ENCODE measurements around the gene ALDH1A3.

ALDH1A3 gene

DNA sequence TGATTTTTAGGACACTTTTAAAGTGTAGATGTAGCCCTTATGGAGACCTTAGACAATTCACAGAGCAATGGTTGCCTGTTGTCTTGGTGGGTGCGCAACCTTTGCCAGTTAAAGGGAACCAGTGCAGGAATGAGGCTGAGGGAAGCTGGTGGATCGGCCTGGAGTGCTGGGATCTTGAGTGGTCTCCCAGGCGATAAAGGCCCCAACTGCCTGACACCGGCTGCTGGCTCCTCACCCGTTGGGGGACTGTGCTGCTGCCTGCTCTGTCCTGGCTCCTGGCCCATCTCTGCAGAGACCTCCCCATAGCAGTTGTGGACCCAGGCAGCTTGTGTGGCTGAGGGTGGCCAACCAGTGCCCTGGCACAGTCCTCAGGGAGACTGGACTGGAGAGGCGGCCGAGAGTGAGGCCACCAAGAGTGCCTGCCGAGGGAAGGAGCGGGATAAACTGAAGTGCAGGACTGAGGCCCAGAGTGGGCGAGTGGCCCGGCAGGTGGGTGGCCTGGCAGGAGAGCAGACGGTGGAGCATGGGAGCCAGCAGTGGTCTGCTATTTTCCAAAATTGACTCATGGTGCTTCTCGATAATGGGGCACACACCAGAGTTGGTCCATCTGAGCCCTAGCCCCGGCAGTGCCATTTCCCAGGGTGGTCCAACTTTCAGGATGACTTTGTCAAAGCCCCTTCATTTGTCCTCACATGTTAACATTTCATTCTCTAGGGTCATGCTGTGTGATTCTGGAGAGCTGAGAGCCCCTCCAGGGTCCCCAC lies 2.1 kb downstream of the ALDH1A3 start:
- DNase-seq (ENCODE audit: low spot score): no peak

DNA sequence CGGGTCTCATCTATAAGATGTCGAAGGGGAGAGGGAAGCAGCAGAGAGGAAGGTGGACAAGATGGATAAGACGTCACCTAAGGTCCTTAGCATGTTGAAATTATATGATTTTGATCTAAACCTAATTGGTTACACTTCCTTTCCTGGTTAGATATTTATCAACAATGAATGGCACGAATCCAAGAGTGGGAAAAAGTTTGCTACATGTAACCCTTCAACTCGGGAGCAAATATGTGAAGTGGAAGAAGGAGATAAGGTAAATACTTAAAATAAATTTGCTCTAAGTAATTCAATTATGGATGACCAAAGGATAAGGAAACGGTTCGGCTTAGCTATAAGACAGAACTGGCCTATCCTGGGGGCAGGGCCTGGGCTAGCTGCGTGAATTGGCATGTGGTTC lies 5.5 kb downstream of the ALDH1A3 start:
- DNase-seq (ENCODE audit: low spot score): no peak

DNA sequence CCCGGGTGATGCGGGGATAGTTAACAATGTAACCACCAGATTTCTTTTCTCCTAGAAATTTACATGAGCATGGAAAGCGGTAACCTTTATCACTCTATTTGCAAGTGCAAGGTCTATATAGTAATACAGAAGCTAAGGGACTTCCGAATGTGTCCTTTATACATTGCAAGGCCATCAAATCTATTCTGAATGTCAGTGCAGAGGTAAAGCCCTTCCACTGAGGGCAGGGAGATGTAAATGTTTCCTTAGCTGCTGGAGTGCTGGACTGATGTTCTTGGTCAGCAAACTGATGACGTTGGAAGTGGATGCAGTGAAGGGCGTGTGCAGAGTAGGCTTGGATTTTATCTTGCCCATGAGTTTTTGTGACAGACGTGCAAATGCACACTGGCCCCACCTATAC lies 6.2 kb downstream of the ALDH1A3 start:
- no peak for DNase-seq (ENCODE audit: low spot score)

GRCh38 chr15:100887211-100887913 lies 7.7 kb downstream of the ALDH1A3 start:
- DNase-seq (ENCODE audit: low spot score): no peak

DNA sequence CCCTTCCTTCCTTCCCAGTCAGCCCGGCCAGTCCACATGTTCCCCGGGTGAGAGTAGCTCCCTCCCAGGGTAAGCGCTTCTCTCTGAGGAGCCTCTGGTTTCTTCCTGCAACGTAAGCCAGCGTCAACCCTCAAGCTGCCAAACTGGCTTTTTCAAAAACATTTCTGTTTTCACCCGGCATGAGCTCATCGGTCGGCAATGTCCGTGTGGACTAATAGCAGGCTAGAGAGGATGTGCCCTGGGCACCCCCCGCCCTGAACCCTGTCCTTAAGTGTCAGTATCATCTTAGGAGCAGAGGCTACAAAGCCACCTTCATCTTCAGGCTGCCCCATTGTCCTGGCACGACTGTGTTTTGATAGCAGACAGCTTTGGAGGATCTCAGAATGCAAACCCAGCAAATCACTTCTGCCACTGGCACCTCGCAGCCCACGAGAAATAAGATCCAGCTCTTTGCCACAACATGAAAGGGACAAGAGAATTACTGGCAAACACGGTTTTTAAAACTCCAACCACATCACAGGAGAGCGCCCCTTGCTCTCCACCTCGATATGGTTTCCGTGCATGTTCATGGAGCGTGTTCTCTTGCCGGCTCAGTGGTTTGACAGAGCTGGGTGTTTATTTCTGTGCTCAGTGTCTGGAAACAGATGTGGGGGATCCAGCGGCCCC lies 9.9 kb downstream of the ALDH1A3 start:
- peak; percentile 32 for DNase-seq (ENCODE audit: low spot score)

GRCh38 chr15:100890051-100890720 lies 10.6 kb downstream of the ALDH1A3 start:
- DNase-seq (ENCODE audit: low spot score): no peak

DNA sequence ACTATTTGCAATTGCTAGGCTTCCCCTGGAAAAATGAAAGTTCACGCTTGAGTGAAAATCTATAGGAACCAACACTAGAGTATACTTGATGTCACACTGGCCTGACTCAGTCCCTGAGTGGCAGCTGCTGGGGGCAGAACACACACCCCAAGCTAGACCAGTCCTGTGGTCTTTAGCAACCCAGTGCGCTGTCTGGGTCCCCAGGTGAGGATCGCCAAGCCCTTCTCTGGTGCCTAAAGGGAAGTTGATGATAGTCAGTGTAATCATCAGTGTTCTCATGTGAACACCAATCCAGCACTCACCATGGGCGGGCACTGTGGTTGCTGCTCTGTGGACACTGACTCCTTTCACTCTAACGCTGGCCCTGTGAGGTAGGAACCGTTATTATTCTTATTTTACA lies 11.2 kb downstream of the ALDH1A3 start:
- DNase-seq (ENCODE audit: low spot score): no peak

DNA sequence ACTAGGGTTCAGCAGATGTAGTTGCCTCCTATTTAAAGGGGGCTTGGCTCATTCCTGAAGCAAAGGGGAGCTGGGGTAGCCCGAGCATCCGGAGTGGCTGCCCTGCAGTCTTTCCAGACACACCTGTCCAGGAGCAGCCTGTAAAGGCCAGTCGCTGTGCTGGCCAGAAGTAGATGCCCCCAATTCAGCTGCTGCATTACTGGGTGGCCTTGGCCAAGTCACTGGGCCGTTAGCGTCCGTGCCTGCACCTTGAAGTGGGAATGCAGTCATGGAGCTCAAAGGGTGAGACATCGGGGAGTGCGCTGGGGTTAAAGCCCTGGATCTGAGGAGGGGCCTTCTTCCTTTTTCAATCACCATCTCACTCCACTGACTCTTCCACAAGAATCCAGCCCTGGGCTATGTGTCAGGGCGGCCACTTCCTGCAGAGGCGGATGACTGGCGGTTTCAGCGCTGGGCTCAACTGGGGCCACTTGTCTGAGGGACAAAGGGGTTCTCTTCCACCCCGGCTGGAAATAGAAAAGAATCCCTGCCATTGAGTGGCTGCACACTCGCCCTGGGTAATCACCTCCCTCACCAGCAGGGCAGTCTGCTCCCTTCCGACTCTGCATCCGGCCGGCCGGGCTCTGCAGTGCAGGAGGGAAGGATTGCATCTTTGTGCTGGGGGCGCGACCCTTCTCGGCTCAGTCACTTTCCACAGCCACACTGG lies 11.8 kb downstream of the ALDH1A3 start:
- DNase-seq (ENCODE audit: low spot score): peak; percentile 62

DNA sequence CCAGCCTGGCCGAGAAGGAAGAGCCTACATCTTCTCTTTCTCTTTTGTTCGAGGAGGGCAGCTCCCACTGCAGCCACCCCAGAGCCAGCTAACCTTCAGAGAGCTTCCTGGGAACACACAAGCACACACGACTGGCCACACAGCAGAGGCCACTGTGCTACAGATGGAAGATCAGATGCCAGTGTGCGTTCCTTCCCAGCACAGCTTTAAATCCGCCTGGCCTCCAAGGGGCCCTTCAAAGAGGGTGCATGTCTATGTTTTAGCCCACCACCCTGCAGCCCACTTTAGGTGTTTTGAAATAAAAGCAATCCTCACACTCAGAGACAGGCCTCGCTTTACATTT lies 12.4 kb downstream of the ALDH1A3 start:
- DNase-seq (ENCODE audit: low spot score): no peak

DNA sequence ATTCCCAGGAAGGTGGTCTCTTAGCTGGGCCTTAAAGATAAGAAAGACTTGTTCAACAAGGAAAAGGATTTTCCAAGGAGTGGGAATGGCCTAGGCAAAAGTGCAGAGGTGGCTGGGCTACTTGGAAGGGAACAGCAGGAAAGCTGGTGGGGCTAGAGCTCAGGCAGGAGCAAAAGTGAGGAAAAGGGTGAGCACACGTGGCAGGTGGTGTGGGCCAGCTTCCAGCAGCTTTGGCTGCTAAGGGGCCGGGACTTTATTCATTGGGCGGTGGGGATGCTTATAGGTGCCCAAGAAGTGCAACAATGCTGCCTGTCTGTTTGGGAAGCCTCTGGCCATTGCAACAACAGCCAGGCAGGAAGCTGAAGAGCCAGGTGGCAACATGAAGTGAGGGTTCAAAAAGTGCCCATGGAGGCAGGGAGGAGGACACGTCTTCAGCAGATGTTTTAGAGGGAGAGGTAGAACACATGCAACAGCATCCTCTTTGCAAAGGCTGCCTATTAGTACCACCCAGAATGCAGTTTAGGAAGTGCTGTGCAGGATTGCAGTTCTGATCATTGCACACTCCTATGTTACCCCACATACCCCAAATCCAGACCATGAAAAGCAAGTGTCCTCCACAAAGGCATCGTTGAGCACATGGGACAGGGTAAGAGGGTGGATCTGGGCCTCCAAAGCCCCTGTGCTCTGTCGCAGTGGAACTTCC lies 13.8 kb downstream of the ALDH1A3 start:
- no peak for DNase-seq (ENCODE audit: low spot score)

DNA sequence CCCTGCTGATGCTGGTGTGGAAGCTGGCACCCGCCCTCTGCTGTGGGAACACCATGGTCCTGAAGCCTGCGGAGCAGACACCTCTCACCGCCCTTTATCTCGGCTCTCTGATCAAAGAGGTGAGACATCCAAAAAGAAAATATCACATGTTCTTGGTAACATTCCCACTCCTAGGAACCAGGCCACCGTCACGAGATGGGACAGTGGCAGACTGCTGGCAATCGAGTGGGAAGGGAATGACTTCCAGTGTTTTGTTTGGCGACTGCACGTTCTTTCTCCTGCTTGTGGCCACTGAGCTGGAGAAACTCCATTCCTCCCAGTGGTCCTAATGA lies 14.3 kb downstream of the ALDH1A3 start:
- no peak for DNase-seq (ENCODE audit: low spot score)

DNA sequence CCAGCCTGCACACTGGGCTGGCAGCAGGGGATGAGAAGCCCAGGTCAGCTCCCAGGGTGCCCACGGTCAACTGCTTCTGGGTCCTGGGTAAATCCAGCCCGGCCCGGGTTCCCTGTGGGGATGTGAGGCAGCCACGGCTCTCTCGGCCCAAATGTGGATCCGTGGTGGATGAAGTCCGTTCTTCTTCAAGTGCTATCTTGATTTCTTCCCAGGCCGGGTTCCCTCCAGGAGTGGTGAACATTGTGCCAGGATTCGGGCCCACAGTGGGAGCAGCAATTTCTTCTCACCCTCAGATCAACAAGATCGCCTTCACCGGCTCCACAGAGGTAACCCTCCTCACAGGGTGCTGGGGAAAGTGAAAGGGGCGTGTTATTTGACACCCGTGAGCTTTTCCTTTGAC lies 16.1 kb downstream of the ALDH1A3 start:
- no peak for DNase-seq (ENCODE audit: low spot score)

DNA sequence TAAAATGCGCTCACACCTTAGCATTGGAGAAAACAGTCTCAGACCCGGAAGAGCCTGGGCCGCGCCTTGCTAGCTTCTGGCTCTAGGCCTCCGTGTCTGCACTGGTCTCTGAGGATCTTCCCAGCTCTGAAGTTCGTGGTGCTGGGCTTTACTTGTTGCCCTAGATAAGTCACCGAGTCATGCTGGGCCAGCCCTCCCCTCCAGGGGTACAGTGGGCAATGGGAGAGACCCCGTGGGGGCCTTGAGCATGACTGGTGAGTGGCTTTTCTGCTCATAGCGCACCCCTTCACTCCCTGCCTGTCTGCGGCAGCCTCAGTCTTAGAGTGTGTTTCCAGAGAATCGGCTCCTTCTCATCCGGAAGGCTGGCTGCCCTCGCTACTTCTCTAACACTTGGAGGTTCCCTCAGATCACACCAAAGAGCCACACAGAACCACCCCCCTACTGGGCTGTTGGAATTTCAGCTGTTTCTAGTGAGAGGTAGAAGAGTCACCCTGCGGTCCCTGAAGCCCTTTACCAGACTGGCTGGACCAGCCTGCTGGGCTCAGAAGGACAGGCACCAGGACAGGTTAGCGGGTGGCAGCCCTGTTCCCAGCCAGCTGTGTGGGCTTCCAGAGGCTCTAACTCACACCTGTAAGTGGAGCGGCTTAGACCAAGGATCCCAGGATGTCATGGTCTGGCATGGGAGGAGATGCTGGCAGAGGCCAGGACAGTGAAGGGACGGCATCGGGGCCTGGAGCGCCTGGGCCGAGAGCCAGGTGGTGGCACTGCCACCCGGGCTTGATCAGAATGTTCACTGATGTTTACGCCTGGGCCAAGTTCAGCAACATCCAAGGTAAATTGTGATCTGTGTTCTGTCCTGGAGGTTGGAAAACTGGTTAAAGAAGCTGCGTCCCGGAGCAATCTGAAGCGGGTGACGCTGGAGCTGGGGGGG lies 17.9 kb downstream of the ALDH1A3 start:
- DNase-seq (ENCODE audit: low spot score): no peak

DNA sequence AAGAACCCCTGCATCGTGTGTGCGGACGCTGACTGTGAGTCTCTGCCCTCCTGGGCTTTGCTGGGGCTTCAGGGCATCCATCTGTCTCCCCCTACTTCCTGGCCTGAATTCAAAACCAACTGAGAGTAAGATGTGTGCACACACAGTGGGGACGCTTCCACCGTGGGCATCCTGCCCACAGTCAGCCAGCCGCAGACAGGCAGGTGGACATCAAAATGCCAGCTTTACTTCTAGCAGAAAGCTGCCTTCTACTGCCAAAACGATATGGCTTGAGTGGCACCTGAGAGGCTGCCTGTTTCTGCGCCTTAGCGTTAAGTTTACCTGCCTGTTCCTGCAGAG lies 18.5 kb downstream of the ALDH1A3 start:
- DNase-seq (ENCODE audit: low spot score): no peak

GRCh38 chr15:100898661-100899462 lies 19.2 kb downstream of the ALDH1A3 start:
- no peak for DNase-seq (ENCODE audit: low spot score)

DNA sequence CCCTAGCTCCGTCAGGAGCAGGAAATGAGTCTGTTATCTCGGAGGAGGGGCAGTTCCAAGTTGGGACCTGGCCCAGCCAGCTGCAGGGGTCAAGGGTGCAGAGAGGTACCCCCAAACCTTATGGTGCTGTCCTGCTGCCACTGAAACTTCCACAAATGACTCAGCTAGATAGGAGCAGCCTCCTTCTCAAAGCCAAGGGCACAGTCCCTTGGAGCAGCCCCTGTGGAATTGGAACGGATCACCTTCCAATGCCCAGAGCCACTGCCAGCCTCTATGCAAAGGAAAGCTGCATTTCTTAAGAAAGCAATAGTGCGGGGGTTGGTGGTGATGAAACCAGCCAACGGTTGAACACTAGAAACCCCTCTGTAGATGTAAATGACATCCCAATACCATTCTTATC lies 20.0 kb downstream of the ALDH1A3 start:
- DNase-seq (ENCODE audit: low spot score): no peak

GRCh38 chr15:100900136-100900794 lies 20.6 kb downstream of the ALDH1A3 start:
- DNase-seq (ENCODE audit: low spot score): no peak

DNA sequence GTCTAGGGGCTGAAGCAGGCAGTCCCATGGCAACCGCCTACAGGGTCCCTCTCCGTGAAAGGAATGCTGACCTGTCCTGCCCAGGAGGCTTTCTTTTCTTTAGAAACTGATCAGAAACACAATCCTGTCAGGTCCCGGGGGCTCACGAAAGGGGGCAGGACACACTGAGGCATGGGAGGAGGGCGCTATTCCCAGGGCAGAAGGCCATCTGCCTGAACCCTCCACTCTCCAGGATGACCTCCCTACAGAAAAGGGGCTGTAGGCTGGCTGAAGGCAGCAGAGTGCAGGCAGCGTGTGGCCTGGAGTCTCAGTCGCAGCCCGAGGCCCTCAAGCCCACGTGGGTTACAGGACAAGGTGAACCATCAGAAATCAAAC lies 21.2 kb downstream of the ALDH1A3 start:
- DNase-seq (ENCODE audit: low spot score): peak; percentile 25

GRCh38 chr15:100901296-100901695 lies 21.7 kb downstream of the ALDH1A3 start:
- no peak for DNase-seq (ENCODE audit: low spot score)
